D721Med (cell line): Measurements from ENCODE around the gene PVR.
"Not testable (repeated sequence)": the region's sequence is repeated elsewhere in the genome, so short reads cannot be mapped to it uniquely, and the experiment has no call there.

ENCODE experiments used
- DNase-seq: peaks from one replicate; pipeline ENCODE4 v3.0.0; 2011; ENCODE audit warnings: low spot score; ENCODE audit not compliant: insufficient read length
- FAIRE-seq: peaks from 2 replicates; lab custom pipeline; 2011; peaks lifted over from hg19 to GRCh38; lab: Jason Lieb, UNC
- CTCF ChIP-seq: IDR thresholded peaks from 2 replicates; pipeline ENCODE4 v1.5.1; 2012; ENCODE audit warnings: mild to moderate bottlenecking, control low read depth; ENCODE audit not compliant: insufficient read depth; ENCODE audit errors: missing control alignments

The PVR gene

GRCh38 chr19:44708940-44709339 lies 65.2 kb downstream of the PVR start:
- DNase-seq (no peak), FAIRE-seq (no peak)
- no peak for TF ChIP-seq CTCF

- DNase-seq, FAIRE-seq: not testable (repeated sequence)
These were observed 65.9 kb downstream of the PVR start for GRCh38 chr19:44709434-44710266.

- TF ChIP-seq CTCF, result no peak
- no peak for FAIRE-seq
- no peak for DNase-seq
These were observed 66.8 kb downstream of the PVR start for GRCh38 chr19:44710483-44710882.

GRCh38 chr19:44712864-44713515 lies 69.3 kb downstream of the PVR start:
- DNase-seq (no peak), FAIRE-seq (no peak)
- no peak for TF ChIP-seq CTCF
